Femur (tissue), 1 donor: Measurements from ENCODE around the gene CEP85L.

ENCODE experiments used
- DNase-seq: peaks from one replicate; pipeline ENCODE4 v3.0.0-alpha.2; 2017

Gene CEP85L

DNA sequence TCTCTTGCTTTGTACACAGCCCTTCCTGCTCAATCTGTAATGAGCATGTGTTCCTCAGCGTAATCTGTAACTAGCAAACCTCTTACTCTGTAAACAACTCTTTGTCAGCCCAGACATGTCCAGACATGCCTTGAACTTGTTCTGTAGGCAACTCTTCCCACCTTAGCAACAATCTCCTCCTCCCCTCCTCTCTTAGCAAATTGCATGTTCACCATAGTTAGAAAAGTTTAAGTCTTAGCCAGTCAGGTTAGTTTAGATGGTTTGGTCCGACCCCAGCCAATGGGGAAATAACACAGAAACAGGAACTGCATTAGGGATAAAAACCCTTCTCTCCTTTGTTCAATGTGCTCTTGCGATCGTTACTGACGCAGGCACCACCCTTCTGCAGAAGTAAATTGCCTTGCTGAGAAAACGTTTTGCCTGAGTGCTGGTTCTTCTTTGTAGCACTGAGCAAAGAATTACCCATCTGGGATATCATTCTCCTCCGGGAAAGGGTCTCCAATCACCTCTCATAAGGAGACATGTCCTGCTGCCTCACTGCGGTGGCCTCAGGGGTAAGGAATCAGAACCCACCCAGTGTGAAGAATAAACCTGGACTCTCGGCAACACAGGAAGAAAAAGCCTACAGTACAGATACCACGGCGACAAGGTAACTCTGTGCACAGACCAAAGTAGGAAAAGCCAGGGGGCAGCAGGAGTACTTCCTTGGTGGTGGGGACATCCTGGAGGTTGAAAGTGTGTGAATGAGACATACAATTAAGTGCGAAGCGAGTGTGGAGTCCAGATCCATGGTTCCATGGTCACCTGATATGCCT is 77.1 kb downstream of the CEP85L start:
- DNase-seq = no peak

DNA sequence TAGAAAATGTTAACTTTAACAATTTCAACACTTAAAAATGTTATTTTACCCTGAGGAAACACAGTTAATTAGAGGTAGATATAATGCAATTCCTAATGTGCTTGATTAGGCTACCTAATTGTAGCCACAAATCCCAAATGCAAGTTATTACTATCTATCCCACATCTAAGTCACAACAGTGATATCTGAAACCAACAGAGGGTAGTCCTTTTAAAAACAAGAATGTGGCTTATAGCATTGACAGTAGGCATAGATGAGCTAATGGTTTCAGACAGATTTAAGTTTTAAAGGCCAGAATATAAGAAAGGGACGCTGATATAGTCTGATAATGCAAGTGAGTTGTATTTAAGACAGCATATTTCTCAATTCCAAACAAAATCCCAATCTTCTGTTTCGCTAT is 80.3 kb downstream of the CEP85L start:
- DNase-seq = no peak

DNA sequence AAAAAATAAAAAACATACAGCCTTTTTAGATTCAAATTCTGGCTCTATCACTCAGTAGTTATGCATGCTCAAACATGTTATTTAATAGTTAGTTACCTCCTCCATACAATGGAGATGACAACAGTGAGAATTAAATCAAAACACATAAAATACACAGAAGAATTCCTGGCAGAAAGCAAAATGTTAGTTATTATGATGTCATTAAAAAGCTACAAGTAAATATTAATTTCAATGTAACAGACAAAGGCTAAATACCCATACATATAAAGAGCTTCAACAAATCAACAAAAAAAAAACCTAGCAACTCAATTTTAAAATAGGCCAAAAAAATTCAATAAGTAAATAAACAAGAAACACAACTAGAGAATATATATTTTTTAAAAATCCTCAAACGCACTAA is 81.9 kb downstream of the CEP85L start:
- no peak for DNase-seq

DNA sequence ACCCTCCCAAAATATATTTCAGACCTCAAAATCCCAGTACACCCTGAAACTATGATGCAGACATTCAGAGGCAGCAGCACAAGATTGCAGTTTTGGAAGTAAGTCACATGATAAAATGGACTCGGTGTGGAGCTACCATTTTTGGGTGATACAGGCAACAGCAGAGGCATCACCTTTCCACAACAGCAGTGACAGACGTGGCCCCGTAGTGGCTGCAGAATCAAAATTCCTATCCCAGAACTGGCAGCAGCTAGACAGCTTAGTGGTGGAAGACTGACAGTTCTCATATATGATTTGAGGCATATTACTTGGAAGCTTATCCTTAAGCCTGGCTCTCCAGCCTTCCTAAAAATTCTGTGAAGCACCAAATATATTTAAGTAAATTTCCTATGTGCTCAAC is 83.4 kb downstream of the CEP85L start:
- no peak for DNase-seq

DNA sequence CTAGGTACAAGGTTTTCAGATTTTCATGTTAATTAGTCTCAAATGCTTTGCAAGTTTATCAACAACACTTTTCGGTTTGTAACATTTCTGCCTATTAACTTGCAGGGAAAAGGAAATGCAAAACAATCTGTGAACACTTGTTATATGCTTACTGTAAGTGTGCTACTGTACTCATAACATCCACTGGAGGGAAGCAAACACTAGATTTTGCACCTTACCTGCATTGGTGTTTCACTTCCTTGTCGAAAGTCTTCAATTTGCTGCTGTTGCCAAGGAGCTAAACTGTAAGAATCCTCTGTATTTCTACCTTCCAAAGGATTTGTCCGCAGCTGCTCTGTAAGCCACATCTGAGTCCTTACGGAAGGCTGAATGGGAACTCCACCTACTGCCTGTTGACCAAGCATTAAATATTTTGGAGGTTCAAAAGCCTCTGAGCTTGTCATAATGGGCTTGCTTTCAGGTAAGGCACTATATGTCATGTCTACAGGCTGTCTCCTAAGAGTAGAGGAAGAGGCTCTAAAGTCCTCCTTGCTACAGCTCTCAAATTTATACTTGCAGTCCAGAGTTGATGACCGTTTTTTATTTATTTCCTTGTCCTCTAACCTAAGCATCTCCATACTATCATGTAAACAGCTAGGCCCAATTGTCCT is 86.0 kb downstream of the CEP85L start:
- DNase-seq = no peak

DNA sequence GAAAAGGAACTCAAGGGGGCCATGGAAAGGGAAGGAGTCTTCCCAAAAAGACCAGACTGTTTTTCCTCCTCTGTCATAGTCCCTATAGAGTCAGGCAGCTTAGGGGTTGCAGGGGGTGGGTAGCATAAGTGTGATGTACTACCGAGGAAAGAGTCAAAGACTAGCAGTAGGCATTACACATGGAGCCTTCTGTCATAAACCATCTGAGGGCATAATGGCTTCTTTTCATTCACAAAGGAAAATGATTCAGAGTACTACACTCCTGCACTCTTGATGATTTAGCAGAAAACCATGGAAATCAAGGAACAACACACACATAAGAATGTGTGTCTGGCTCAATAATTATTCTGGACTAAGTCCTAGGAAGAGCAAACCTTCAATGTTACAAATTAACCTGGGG is 88.4 kb downstream of the CEP85L start:
- no peak for DNase-seq

DNA sequence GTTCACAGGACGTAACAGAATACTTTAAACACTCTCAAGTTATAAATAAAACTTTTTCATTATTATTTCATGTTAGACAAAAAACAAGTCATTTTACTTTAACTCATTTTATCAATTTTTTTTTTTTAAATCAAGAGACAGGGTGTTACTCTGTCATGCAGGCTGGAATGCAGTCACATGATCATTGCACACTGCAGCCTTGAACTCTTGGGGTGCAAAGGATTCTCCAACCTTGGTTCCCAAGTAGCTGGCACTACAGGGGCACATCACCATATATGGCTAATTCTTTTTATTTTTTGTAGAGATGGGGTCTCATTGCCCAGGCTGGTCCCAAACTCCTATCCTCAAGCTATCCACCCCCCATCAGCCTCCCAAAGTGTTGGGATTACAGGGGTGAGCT is 89.1 kb downstream of the CEP85L start:
- no peak for DNase-seq

DNA sequence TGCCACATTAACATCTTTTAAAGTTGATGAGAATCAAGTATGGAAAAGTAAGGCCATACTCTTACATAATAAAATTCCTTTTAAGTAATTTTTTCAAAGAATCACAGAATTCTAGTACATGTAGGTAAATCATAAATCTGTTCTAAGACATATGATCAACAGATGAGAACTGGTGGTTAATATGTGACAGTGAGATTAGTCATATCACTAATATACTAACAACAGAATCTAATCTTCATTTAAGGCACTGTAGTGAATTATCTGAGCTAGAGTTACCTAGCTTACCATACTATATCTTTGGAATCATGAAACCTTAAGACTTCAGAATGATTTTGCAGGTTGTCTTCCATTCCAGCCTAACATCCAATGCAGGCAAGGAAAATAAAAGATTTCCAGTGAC is 91.7 kb downstream of the CEP85L start:
- DNase-seq = no peak

DNA sequence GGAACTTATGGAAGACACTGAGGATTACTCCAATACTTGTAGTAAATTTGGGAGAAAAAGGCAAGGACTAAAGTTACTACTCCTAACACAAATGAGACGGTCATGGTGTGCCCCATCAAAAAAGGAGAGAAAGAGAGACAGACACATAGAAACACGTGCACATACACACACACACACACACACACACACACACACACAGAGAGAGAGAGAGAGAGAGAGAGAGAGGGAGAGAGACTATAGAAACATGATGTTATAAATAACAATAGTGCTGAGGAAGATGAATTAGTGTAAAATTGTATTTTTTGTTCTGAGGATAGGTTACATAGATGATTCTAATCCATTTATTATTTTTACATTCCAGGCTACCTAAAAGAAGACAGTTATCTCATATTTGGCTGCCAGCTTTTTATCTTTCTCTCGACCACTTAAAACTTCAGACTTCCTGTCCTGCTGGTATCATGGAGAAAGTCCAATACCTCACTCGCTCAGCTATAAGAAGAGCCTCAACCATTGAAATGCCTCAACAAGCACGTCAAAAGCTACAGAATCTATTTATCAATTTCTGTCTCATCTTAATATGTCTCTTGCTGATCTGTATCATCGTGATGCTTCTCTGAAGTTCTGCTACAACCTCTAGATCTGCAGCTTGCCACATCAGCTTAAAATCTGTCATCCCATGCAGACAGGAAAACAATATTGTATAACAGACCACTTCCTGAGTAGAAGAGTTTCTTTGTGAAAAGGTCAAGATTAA is 92.8 kb downstream of the CEP85L start:
- no peak for DNase-seq

DNA sequence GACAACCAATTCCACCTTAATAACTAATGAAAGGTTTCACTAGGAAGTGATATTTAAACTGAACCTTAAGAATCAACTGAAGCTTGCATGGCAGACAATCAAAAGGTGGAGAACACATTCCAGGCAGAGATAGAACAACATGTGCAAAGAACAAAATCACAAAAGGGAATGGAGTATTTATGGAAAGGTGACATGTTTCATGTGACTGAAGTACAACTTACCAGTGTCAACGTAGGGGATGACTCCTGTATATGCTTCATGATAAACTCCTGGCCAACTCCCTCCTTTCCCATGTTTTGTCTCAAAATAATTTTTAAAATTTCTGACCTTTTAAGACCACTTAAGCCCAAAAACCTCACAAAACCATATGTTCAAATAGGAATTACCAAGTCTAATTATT is 96.7 kb downstream of the CEP85L start:
- no peak for DNase-seq

DNA sequence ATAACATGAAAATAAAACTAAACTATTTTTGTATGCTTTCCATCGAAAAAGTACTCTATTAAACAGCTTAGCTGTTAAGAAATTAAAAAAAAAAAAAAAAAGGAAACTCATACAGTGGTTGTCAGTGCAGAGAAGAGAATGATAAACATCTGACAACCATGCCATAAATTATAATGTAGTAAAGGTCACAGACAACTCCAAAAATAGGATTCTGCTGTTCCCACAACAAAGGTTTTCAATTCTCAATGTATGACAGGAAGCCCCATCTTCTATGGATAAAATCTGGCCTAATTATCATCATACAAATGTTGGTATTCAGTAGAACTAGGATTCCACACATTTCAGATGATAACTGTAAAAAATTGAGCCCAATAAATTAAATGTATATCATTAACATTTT is 98.3 kb downstream of the CEP85L start:
- no peak for DNase-seq

DNA sequence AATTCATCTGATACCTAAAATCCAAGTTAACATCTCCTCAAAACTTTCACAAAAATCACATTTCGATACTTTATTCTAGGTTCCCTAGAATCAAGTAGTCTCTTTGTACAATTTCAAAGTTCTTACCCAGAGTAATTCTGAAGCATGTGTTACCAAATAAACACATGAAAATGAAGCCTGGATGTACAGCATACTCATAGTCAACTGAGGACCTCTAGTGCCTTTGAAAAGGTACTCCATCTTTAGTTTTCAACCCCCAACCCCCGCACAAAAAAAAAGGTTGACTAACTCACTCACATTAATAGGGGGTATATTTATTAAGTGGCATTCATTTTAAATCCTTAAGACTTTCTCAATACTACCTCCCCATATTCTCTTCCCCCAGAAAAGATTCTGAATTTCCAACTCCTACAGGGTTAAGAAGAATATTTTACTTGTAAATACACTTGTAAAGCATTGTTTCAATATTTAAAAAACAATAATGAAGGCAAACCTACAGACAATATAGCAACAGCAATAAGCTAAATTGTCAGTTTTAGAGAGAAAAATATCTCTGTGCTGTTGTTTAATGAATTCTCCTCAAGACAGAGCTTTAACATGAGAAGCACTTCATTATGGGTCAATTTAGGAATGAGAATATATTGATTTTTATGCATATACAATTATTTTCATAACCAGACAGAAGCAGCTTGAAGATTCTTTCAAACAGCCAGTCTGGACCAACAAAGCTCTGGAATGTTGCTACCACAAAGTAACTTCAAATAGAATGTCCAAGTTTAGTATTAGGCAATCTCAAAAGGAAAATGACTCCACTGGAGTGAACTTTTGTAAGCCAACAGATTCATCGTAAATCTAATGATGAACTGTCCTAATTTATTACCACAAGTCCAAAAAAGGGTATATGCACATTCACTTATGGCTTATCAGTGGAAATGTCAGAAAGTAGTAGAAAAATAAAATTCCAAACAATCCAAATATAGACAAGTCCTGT is 100.0 kb downstream of the CEP85L start:
- no peak for DNase-seq

DNA sequence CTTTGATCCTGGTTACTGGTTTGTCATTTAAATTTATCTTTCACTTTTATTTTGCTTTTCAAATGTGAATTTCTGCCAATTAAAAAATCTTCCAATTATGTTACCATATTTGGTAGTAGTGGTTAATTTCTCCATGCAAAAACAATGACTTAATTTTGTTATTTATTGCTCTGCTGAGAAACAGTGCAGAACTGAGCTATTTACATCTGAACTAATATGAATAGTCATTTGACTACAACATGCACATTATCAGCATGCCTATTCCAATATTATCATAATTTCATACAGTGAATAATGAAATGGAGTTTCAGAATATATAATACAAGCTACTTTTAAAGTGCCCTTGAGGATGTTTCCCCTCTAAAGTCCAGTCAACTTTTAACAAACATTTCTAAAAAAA is 102.8 kb downstream of the CEP85L start:
- DNase-seq = no peak

DNA sequence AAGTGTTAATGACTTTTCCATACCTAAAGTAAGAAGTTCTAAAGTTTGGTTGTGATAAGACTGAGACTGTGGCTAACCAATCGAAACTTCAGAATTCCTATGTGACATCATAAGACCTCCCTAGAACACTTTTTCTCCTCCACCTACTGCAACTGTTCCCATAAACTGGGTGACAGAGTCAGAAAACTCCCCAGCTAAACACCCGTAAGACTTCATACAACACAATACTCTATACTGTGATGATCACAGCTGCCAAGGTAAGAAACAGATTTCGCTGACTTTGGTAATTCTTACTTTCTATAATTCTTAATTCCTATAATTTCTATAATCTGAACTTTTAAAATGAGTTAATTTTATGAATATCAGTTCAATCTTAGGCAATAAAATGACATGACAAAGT is 103.3 kb downstream of the CEP85L start, which contains the start of gene PLN:
PLN (plus strand) TSS at position 161 of the 400 bp plus-strand sequence. CDS start 10,626 bp downstream, outside the sequence.
- DNase-seq = no peak

DNA sequence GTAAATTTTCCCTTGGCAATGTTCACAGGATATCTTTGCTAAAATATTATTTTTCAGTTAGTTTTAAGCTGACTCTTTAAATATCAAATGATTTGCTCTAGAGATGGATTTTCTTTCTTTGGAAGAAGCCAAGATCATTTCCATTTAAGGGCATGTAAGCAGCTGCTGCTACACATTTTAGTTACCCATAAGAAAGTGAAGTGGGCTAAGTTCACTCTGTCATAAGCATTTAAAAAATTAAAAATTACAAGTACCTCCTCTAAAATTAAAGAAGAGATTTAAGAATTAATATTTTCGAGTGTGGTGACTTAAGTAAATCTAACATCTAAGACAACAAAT is 104.5 kb downstream of the CEP85L start:
- no peak for DNase-seq

DNA sequence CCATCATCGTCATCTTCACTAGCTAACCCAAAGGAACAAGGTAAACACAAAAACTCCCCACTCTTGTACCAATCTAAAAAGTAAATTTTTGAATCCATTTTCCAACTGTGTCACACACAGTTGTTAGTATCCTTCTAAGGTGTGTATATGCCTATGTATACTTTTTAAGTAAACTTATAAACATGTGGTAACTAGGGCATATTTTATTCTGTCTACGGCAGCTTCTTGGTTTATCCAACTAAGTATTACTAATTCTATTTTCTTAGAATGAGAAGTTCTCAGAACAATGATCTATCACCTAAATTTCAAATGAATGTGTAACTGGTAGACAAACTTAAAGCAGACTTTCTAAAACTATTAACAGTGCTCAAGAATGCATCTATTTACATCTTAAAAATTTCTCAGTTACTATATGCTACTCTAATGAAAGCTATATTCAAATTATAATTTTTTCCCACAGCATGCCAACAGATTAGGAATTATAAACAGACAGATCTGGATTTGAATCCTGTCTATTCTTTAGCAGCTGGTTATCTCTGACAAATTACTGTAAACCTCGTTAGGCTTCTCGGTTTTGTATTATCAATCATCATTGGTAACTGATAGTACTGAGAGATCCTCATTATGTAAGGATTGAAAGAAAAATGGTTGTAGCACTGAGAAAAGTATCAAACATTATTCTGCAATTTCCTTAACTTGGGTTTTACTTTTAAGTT is 105.1 kb downstream of the CEP85L start:
- no peak for DNase-seq

DNA sequence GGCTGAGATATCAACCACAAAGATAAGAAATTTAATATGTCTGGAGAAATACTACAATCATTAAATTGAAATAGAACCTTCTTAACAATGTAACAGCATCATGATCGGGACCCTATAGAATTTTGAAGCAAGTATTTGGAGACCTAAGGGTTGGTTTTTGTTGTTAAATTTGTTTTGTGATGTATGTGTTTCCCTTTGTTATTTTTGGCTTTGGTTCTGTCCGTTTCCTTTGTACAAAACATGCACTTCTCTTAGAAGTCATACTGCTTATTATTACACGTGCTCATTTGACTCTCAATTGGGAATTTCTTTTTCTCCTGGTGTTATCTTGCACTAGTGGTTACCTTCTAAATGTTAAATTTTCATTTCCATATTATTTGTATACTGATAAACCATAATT is 107.3 kb downstream of the CEP85L start:
- no peak for DNase-seq

DNA sequence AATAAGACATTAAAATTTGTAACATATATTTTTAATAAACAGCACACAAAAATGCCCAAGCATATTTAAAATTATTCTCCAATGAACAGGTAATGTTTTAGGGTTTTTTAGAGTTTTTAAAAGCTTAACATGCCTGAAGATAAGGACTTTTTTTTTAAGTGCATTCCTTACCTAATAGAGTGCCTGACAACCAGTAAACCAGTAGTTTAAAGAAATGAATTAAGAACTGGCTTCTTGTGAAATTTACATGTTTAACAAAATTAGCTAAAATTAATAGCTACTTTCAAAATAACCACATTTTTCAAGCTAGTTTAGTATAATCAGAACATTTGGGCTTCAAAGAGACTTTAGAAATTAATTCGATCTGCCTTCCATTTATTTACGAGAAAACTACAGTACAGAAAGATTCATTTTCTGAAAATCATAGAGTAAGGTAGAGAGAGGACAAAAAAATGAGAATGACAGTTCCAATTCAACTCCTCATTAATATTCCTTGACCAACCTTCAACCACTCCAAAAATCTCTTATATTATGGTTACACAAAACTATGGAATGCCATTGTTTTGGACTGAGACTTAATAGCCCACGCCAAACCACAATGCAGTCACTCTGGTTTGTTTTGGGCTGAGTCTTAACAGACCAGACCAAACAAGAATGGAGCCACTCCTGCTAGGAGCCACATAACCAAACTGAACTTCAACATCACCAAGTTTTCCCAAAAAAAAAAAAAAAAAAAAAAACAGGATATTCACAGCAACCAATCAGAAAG is 109.0 kb downstream of the CEP85L start:
- DNase-seq = no peak

DNA sequence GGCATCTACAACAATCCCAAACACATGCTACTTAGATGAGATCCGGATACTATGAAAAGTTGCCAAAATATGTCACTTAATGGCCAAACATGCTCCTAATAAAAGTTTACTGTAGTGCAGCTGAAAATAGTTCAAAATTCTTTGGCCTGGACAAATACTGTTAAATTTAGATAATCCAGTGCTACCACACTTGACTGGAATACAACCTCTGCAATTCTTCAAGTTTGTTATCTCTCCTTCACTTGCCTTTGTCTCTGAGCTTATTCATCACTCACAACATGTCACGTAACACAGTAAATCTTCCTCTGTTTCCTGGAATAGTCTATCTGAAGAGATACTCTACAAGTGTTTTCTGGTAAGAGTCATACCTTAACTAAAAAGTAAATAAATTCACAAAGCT is 113.8 kb downstream of the CEP85L start:
- DNase-seq = no peak

DNA sequence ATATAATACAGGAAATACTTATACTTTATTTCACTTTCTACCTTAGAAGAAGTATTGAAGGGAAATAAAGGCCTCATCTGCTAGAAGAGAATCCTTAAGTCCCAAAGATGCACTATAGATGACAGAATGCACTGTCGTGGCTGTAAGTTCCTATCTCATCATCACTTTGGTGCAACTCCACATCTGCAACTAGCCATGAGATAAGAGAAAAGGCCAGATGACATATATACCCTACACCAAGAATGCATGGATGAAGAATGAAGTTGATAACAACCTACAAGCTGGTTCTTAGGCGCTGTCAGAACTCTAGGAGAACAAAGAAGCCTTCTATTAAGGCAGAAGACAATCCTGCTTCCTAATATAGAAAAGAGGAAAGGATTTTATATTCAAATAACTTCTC is 114.9 kb downstream of the CEP85L start:
- DNase-seq = no peak

DNA sequence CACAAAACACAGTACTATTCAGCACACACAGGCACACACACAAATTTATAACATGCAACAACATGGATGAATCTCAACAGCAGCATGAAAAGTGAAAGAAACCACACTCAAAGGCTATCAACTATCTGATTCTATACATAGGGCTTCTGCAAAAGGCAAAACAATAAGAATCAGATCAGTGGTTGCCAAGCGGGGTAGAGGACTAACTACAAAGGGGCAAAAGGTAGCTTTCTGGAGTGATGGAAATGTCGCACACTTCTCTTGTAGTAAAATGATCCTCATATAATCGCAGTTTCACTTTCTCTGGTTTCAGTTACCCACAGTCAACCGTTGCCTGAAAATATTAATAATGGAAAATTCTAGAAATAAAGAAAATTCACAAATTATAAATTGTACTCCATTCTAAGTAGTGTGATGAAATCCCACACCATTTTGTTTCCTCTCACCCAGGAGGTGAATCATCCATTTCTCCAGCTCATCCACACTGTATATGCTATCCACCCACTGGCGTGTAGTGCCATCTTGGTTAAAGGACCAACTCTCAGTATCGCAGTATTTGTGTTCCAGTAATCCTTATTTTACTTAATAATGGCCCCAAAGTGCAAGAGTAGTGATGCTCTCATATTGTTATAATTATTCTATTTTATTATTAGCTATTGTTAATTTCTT is 116.1 kb downstream of the CEP85L start:
- no peak for DNase-seq
